NCI-H1105 treated with DMSO at 0.1 percent for 48 hours (cell line): ENCODE data around the gene NCOR1.
A peak's percentile ranks its signal among the peaks of the same experiment; 100 is the strongest.
"Not testable (repeated sequence)": the region's sequence is repeated elsewhere in the genome, so short reads cannot be mapped to it uniquely, and the experiment has no call there.

Source experiments
- DNase-seq: peaks from one replicate; lab custom pipeline; 2025; lab: John Stamatoyannopoulos, UW

Gene NCOR1

DNA sequence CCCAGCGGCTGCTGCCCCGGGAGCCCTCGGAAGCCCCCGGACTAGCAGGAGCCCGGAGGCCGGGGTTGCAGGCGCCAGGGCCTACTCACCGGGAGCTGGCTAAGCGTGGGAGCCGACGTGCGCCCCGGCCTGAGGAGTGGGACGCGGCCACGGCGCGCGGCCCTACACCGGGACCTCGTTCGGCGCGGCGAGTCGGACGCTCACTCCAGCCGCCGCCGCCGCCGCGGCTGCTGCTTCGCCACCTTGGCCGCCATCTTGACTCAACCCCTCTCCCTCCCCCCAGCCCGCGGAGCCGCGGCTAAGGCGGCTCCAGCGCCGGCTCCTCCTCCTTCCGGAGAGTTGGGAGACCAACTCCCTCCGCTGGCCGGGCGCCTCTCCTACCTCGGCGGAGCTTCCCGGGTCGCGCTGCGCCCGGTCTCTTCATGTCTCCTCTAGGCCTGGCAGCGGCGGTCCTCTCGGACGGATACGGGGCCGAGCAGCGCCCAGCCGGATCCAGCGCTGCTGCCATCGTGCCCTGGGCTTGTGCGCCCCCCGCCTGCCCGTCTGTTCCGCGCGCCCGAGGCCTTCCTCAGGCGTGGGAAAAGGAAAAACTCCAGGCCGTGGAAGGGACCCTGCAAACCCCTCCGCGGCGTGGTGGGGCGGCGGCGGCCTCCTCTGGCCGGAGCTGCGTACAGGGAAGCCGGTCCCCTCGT lies at the start of gene NCOR1:
Gene NCOR1, minus strand, starts transcription at position 262 of the 692 bp plus-strand sequence. CDS start 20,965 bp downstream, outside the sequence.
- peak; percentile 91 for DNase-seq

DNA sequence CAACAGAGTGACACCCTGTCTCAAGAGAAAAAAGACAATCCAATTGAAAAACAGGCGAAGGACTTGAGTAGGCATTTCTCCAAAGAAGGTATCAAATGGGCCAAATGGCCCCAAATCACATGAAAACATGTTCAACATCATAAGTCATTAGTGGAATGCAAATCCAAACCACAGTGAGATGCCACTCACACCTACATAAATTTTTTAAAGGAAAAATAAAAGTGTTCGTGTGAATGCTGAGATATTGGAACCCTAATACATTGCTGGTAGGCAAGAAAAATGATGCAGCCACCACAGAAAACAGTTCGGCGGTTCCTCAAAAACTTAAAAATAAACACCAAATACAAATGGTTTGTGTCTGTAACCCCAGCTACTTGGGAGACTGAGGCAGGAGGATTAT lies 46.9 kb upstream of the NCOR1 start:
- no peak for DNase-seq

DNA sequence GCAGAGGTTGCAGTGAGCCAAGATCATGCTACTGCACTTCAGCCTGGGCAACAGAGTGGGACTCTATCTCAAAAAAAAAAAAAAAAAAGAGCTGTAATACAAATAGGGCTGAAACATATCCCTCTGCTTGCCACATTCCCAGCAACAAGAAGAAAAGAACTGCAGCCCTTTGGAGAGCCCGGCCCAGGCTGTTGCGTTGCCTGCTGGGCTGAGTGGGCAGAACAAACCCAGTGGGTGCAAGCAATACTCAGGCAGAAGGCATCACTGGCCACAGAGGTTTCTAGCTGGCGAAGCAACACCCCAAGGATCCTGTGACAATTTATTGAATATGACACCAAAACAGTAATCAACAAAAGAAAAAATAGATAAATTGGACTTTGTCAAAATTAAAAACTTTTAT lies 45.7 kb upstream of the NCOR1 start:
- DNase-seq, result no peak

DNA sequence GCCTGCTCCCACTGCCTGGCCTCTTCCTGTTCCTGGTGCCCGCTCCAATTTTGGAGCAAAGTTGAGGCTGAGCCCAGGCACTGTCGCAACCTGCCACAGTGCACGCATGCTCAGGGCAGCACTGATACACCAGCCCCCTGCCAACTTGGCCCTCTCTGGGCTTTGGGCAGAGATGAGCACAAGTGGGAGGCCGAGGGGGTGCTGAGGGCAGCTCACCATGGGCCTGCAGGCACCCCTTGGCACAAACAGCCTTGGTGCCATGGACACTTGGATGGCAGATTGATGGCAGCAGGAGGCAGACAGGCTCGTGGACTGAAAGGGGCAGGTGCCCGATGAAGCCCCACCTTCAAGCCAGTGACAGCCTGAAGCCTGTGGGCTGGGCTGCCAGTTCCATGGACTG lies 44.6 kb upstream of the NCOR1 start:
- DNase-seq, result no peak

DNA sequence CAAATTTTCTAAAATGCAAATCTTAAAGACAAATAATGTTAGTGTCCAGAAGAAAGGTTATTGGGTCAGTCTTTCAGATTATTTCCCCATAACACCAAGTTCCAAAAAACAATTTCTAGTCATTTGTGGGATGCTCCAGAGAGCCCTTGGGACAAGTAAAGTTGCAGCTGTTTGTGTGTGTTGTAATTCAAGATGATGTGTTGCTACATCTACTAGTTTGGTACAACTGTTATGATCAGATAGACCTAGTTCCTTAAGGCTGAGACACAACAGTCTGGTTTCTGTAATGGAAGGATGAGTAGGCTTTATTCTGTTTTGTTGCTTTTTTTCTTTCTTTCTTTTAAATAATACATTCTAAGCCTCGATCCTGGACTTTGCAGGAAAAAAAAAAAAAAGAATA lies 43.6 kb upstream of the NCOR1 start:
- no peak for DNase-seq

DNA sequence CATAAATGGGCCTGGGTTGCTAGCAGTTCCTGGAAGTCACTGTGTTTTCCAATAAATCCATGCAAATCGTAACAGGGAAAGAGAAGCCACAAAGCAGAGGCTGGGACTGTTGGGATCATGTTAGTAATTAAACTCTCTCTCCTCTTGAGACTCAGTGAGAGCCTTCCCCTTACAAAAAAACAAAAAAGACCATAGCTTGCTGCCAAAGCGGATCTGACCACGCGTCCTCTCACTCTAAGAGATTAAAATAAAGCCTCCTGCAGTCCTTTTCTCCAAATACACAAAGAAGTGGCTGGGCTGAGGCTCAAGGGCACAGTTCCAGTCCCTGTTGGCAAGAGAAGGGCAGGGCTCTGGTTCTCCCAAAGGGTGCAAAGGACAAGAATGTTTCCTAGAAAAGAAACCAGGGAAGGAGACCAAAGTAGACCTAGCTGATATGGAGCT lies 40.2 kb upstream of the NCOR1 start:
- no peak for DNase-seq

DNA sequence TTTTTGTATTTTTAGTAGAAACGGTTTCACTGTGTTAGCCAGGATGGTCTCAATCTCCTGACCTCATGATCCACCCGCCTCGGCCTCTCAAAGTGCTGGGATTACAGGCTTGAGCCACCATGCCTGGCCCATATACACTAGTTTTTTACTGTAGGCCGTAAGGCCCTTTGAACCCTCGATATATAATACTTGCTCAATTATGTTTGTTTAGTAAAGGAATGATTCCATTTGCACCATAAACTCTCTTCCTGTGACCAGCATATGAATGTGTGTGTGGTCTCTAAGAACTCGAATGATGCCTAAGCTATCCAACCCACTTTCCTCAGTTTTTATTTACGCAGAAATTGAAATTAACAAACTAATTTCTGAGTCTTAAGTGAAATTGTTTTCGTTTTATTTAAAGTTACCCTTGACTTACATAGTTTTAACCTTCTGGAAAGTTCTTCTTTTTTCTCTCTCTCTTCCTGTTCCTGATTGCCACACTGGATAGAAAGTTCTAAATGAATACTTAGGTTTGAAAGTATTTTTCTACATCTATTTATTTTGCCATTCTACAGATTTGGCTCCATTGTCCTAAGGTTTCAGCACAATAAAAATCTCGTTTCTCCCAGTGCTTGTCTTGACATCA lies 39.6 kb upstream of the NCOR1 start:
- DNase-seq, result no peak

DNA sequence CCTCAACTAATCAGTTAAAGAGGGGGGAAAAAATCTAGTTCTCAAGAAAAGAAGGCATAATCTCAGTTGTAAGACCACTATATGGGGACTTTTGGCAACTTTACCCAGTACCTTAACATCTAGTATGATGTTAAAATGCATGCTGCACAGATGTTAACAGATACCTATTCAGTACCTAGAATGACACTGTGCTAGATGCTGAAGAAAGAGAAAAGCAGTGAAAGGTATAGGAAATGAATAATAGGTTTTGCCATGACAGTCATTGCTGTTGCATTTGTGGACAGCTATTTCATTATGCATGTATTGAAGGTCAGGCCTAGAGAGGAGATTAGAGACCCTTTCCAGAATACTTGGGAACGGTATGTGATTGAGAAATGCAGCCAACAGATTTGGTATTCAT lies 36.2 kb upstream of the NCOR1 start:
- no peak for DNase-seq

DNA sequence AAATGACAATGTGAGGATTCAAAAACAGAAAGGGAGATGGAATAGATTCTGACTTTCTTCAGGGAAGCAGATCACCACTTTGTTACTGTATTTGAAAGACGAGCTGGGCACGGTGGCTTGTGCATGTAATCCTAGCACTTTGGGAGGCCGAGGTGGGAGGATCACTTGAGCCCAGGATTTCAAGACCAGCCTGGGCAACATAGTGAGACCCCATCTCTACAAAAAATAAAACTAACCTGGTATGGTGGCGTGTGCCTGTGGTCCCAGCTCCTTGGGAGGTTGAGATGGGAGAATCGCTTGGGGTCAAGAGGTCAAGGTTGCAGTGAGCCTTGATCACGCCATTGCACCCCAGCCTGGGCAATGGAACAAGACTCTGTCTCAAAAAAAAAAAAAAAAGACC lies 35.7 kb upstream of the NCOR1 start:
- DNase-seq, result no peak

DNA sequence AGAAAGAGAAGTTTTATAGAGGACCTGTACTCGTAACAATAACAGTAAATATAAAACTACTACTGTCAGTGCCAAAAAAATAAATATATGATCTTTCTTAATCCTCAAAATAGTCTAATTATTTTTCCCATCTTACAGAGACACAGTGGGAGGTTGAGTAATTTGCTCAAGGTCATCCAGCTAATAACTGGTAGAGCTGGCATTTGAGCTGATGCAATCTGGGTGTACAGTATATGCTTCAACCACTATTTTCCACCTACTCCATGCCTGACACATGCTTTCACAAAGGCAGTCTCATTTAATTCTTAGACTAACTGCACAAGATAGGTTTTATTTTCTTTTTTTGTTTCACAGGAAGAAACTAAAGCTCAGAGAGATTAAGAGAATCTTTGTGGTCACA lies 35.3 kb upstream of the NCOR1 start:
- DNase-seq, result no peak

DNA sequence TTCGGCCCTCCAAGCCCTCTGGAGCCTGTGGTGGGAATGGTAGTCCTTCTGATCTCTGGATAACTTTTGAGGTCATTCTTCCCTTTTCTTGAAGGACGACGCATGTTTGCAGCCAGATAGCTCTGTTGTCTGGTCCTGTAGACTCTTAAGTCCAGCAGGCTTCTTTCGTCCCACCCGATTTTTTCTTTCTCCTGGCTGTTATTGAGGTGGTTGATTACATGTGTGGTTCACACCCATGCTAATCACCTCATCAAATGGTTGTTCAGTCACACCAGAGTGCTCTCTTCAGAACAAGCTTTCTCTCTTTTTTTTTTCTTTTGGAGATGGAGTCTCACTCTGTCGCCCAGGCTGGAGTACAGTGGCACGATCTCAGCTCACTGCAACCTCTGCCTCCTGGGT lies 32.3 kb upstream of the NCOR1 start:
- no peak for DNase-seq

DNA sequence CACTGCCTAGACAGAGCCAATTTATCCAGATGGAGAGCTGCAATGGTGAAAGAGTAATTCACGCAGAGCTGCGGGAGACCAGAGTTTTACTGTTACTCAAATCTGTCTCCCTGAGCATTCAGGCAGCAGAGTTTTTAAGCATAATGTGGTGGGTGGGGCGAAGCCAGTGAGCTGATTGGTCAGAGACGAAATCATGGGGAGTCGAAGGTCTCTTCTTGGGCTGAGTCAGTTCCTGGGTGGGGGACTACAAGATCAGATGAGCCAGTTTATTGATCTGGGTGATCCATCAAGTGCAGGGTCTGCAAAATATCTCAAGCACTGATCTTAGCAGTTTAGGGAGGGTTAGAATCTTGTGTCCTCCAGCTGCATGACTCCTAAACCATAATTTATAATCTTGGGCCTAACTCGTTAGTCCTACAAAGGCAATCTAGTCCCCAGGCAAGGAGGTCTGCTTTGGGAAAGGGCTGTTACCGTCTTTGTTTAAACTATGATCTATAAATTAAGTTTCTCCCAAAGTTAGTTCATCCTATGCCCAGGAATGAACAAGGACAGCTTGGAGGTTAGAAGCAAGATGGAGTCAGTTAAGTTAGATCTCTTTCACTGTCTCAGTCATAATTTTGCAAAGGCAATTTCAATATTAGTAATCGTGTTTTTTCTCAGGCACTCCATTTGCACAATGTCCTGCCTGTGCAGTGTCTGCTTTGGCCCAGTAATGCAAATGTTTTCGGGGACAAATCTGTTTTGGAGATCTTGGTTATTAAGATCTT lies 28.6 kb upstream of the NCOR1 start:
- no peak for DNase-seq

DNA sequence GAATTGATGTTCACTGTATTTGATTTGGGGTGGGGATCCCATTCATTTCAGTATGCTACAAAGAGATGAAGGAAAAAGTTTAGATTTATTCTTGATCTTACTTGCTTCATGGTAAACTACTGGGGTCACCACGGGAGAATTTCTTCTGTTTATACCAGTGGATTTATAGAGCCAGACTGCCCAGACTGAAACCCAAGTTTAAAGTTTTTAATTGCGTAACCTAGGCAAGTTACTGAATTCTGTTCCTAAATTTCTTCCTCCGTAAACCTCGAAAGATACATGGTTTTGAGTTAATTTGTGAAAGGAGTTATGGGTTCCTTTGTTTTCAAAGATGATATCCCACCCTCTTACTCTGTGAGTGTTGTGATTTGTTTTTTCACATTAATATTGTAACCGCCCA lies 28.1 kb upstream of the NCOR1 start:
- no peak for DNase-seq

DNA sequence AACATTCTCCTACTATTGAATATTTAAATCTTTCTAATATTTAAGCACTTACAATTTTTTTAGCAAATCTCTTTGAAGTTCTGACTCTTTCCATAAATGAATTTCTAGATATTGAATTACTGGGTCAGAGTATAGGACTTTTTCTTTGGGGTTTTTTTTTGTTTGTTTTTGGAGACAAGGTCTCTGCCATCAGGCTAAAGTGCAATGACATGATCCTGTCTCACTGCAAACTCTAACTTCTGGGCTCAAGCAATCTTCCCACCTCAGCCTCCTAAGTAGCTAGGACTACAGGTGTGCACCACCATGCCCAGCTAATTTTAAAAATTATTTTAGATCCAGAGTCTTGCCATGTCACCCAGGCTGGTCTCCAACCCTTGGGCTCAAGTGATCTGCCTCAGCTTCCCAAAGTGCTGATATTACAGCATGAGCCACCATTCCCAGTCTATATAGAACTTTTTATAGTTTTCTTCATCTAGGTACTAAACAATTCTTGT lies 26.6 kb upstream of the NCOR1 start:
- DNase-seq, result no peak

DNA sequence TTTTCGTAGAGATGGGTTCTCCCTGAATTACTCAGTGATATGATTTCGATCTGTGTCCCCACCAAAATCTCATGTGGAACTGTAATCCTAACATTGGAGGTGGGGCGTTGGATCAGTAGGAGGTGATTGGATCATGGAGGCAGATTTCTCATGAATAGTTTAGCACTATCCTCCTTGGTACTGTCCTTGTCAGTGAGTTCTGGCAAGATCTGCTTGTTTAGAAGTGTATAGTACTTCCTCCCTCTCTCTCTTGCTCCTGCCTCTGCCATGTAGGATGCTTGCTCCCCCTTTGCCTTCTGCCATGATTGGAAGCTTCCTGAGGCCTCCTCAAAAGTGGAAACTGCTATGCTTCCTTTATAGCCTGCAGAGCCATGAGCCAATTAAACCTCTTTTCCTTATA lies 24.6 kb upstream of the NCOR1 start:
- DNase-seq, result no peak

DNA sequence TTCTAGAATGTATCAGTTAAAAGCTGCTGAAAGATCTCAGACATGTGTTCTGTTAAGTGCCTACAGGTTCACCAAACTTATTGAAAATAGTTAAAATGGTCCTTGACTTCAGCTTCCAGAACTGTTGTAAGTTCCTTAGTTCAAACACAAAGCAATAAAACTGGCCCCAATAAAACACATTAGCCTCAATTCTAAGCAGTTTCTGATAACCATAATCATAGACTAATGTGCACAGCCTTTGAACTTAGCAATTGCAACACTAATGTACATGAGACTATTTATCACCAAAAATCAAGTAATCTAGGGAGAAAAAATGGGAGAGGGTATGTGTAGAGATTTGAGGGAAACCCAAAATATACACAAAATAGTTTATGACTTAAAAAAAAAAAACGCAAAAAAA lies 17.1 kb upstream of the NCOR1 start:
- no peak for DNase-seq

DNA sequence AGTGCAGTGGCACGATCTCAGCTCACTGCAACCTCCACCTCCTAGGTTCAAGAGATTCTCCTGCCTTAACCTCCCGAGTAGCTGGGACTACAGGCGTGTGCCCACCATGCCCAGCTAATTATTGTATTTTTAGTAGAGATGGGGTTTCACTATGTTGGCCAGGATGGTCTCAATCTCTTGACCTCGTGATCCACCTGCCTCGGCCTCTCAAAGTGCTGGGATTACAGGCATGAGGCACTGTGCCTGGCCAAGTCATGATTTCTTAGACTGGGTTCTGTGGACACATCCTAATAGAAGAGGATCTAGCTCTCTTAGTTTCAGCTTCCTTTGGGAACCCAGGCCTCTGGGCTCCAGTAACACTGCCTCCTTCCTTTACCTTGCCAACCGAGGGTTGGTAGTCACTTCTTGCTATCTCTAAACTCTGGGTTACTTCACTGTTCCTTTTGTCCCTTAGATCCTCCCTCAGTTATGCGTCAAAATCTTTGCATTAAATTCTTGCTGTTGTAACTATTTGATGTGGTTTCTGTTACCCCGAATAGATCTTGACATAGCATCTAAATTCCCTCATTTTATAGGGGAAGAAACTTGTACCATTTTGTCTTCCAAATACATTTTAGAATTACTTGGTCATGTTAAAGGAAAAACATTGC lies 14.7 kb upstream of the NCOR1 start:
- not testable (repeated sequence) for DNase-seq

DNA sequence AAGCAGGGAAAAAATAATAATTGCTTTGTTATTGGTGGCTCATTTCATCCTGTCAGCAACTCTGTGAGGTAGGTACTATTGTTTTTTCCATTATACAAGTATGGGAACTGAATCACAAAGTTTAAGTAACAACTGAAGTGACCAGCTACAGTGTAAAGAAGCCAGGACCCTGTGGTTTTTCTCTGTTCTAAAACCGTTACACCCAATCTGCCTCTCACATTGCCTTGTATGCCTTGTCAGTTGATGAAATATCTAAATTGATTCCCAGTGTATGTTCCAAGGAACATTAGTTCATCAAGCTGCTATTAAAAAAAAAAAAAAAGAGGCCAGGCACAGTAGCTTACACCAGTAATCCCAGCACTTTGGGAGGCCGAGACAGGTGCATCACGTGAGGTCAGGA lies 7.1 kb upstream of the NCOR1 start:
- DNase-seq, result no peak

DNA sequence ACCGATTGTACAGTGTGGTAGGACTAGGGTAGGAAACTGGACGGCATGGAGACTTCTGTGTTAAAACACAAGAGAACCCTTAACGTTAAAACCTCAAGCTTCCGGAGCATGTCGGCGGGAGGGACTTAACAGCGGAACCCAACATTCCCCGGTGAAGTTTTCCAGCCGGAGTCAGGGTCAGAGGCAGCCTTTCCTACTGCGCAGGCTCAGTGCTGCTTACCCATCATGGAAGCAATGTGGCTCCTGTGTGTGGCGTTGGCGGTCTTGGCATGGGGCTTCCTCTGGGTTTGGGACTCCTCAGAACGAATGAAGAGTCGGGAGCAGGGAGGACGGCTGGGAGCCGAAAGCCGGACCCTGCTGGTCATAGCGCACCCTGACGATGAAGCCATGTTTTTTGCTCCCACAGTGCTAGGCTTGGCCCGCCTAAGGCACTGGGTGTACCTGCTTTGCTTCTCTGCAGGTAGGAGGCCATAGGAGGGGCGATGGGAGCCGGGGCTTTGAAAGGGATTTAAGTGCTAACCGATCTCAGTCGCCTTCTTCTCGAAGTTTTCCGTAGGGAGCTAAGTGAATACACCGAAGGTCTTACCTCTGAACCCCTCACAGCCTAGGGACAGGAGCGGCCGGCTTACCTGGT lies 1.8 kb upstream of the NCOR1 start, which contains the start of gene PIGL:
Gene PIGL, plus strand, starts transcription at position 209 of the 634 bp plus-strand sequence. Its CDS starts 17 bp downstream, at position 226.
- DNase-seq, result peak; percentile 94

DNA sequence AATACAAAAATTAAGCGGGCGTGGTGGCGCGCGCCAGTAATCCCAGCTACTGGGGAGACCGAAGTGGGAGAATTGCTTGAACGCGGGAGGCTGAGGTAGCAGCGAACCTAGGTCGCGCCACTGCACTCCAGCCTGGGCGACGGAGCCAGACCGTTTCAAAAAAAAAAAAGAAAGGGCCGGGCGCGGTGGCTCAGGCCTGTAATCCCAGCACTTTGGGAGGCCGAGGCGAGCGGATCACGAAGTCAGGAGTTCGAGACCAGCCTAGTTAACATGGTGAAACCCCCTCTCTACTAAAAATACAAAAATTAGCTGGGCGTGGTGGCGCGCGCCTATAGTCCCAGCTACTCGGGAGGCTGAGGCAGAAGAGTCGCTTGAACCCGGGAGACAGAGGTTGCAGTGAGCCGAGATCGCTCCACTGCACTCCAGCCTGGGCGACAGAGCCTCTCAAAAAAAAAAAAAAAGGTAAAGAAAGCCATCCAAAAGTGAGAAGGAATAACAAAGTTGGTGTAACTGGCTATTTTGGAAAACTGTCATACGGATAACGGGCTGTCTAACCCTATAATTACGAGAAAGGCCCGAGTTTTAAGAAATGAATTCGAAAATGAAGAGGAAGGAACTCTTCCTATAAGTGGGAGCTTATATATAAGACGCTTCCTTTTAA lies 1.1 kb upstream of the NCOR1 start:
- DNase-seq, result not testable (repeated sequence)

DNA sequence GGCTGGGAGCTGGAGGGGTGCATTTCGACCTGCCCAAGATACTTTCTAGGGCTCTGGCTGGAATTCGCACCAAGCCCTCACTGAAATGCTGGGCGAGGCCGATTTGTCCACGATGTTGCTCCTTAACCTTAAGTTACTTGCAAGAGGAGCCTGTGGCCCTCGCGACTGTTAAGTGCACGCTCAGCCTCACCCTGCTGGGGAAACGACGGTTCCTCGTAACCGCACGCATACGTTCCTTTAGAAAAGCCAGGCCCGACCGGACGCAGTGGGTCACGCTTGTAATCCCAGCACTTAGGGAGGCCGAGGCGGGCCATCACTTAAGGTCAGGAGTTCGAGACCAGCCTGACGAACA lies 607 bp upstream of the NCOR1 start:
- DNase-seq, result no peak

DNA sequence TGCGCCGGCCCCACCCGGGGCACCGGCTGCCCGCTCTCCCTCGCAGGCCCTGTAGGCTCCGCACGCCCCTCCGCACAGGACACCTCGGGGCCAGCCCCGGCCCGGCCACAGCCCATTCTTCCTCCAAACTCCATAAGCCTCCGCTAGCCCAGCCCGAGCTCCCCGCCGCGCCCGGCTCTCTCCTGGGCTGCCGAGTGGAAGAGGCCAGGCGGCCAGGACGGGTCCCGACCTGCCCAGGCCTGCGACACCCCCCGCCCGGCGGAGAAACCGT lies 397 bp downstream of the NCOR1 start:
- peak; percentile 63 for DNase-seq
